ENCODE results near the gene MS4A2.

DNA sequence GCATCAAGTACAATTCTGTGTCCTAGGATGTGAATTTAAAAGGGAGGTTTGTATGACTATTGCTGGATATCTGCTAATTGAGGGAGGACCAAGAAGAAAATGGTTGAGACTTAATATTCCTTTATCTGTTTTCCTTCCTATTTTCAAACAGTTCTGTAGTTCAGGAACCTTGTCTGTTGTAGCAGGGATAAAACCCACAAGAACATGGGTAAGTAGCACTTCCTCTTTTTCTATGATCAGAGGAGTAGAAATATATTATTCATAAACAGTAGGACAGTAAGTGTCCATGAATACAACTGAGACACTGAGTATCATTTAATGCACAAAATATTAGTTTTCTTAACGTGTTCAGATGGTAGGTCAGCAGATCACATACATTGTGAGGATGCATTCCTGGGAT is 24.4 kb upstream of the MS4A2 start:
- TF ChIP-seq, protein P1, sequence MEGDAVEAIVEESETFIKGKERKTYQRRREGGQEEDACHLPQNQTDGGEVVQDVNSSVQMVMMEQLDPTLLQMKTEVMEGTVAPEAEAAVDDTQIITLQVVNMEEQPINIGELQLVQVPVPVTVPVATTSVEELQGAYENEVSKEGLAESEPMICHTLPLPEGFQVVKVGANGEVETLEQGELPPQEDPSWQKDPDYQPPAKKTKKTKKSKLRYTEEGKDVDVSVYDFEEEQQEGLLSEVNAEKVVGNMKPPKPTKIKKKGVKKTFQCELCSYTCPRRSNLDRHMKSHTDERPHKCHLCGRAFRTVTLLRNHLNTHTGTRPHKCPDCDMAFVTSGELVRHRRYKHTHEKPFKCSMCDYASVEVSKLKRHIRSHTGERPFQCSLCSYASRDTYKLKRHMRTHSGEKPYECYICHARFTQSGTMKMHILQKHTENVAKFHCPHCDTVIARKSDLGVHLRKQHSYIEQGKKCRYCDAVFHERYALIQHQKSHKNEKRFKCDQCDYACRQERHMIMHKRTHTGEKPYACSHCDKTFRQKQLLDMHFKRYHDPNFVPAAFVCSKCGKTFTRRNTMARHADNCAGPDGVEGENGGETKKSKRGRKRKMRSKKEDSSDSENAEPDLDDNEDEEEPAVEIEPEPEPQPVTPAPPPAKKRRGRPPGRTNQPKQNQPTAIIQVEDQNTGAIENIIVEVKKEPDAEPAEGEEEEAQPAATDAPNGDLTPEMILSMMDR (IDR thresholded peaks at IDR 0.05; ENCODE audit: low read length), result no peak
- no peak for TF ChIP-seq EZH2 (optimal IDR thresholded peaks at IDR 0.05; ENCODE audit: low read depth, low read length)
